Epithelial cell of proximal tubule (primary cell): ENCODE data around the gene ZNF446. TPM values are rescaled to one million over a fixed set of nuclear protein-coding genes. Genes with fewer than 3 reads are reported as not detected.
A peak's percentile ranks its signal among the peaks of the same experiment; 100 is the strongest.

Experiments used
- DNase-seq: peaks from one replicate; pipeline ENCODE4 v3.0.0-alpha.2; 2011; ENCODE audit warnings: low read depth
- H3K4me3 ChIP-seq: 2 replicates; pipeline ENCODE4 v1.5.1; 2011; ENCODE audit warnings: low read depth, mild to moderate bottlenecking, low read length
- CTCF ChIP-seq: conservative IDR thresholded peaks from 2 replicates; pipeline ENCODE4 v1.5.1; 2012; ENCODE audit warnings: low read depth, mild to moderate bottlenecking, low read length
- total RNA-seq: library from RNA; depleted of rRNA; stranded (reverse); fragments of >200 nt; gene quantifications from 2 replicates; pipeline ENCODE4 v1.2.3, GENCODE V29; 2015

Gene ZNF446
- total RNA-seq, 1 donor from 2014 or later: 9.7 TPM

- DNase-seq: no peak
- TF ChIP-seq CTCF: no peak
- no peak overlapping the region for H3K4me3 ChIP-seq
Measured at GRCh38 chr19:58510084-58510862, 34.1 kb downstream of the ZNF446 start.

DNA sequence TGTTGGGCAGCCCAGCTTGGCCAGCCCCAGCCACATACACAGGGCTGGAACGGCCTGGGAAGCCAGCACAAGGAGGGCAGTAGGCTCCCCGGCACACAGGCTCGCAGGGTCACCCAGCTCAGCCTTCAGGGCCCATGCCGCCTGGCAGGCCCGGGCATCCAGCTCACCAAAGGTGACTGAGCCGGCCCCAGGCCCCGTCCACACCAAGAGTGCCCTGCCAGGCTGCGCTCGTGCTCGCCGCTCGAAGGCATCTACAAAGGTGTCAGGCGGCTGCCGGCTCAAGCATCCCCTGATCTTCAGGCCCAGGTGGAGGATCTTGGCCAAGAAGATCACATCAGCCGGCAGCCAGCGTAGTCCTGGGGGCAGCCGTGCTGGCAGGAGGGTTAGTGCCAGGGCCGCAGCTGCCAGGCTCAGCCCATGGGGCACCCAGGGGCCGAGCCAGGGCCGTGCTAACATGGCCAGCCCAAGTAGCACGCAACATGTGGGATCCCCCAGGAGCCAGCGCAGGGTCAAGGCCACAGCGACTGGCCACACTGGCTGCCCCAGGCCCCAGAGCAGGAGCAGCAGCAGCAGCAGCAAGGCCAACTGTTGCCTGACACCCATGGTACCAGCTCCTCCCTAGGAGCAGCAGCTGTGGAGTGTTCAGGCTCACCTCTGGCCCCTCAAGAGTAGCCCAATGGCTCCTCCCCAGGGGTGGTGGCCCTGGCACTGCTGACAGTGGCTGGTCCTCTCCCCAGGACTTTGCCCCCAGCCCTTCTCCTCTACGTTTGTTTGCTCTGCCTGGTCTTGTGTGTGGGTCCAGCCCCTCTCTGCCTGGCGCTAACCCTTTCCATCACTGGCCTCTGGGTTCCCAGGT lies 35.4 kb downstream of the ZNF446 start, which contains the start of gene SLC27A5:
SLC27A5 (minus strand) TSS at position 640 of the 856 bp plus-strand sequence; CDS start at position 603, 37 bp downstream.
- TF ChIP-seq CTCF: no peak
- DNase-seq: no peak
- H3K4me3 ChIP-seq: no peak within 1 kb of the TSS

DNA sequence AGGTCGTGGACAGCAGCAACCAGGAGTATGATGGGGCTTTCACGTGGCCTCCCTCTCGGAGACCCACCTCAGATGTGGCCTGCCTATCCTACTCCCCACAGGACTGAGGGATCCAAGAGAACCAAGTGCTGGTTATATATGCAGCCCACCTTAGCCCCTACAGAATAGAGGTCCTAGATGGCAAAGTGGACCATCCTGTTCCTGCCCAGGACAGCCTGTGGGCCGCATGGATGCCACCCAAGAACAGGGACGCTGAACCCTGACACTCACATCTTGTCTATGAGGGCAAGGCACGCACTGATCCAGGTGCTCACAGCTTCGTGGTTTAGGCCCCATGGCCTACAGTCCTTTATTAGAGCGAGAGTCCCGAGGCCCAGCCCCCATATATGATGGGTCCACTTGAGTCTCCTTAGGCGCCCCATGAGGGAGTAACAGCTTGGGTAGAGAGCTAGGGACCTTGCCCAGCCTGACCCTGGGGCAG lies 37.1 kb downstream of the ZNF446 start:
- TF ChIP-seq CTCF: no peak
- H3K4me3 ChIP-seq: peak overlapping the region; percentile 66
- DNase-seq: no peak

- peak; percentile 83 for TF ChIP-seq CTCF
- H3K4me3 ChIP-seq: peak overlapping the region; percentile 66
- DNase-seq: peak; percentile 6
Measured at GRCh38 chr19:58513694-58514563, 37.8 kb downstream of the ZNF446 start.

GRCh38 chr19:58514564-58515022 lies 38.4 kb downstream of the ZNF446 start:
- H3K4me3 ChIP-seq: peak overlapping the region; percentile 66
- TF ChIP-seq CTCF: no peak
- no peak for DNase-seq

GRCh38 chr19:58515259-58515658 lies 39.1 kb downstream of the ZNF446 start:
- no peak for DNase-seq
- no peak for TF ChIP-seq CTCF
- H3K4me3 ChIP-seq: no peak overlapping the region
